KMS-11 (cell line): ENCODE data around the gene FZD1.
A peak's percentile ranks its signal among the peaks of the same experiment; 100 is the strongest.

ENCODE experiments used
- H2AFZ ChIP-seq: fragments of 200-600 bp; sonication (generic); 2 replicates; pipeline ENCODE4 v1.6.1; 2016; ENCODE audit warnings: antibody characterized with exemption, mixed run types, low read depth
- H3K27ac ChIP-seq: fragments of 200-600 bp; sonication (generic); 2 replicates; pipeline ENCODE4 v1.6.1; 2016; ENCODE audit warnings: mild to moderate bottlenecking, mixed run types
- H3K27me3 ChIP-seq: fragments of 200-600 bp; sonication (generic); 2 replicates; pipeline ENCODE4 v1.6.1; 2017; ENCODE audit warnings: mild to moderate bottlenecking, low read depth, mixed run types, moderate library complexity; ENCODE audit not compliant: insufficient read depth
- H3K36me3 ChIP-seq: fragments of 200-600 bp; sonication (generic); 2 replicates; pipeline ENCODE4 v1.6.1; 2017; ENCODE audit warnings: mild to moderate bottlenecking, mixed run types; ENCODE audit not compliant: insufficient read depth
- H3K4me1 ChIP-seq: fragments of 200-600 bp; sonication (generic); 2 replicates; pipeline ENCODE4 v1.6.1; 2016; ENCODE audit warnings: mild to moderate bottlenecking, low read depth, mixed run types; ENCODE audit not compliant: poor library complexity, severe bottlenecking
- H3K4me2 ChIP-seq: fragments of 200-600 bp; sonication (generic); 2 replicates; pipeline ENCODE4 v1.7.0; 2016; ENCODE audit warnings: mild to moderate bottlenecking, mixed run types
- H3K4me3 ChIP-seq: fragments of 200-600 bp; sonication (generic); IDR thresholded peaks from 2 replicates; pipeline ENCODE4 v1.6.1; 2017; ENCODE audit warnings: low read depth, low read length, mixed read lengths; ENCODE audit not compliant: insufficient read depth
- H3K79me2 ChIP-seq: fragments of 200-600 bp; sonication (generic); 2 replicates; pipeline ENCODE4 v1.6.1; 2016; ENCODE audit warnings: low read depth, mixed run types; ENCODE audit not compliant: insufficient read depth
- H3K9ac ChIP-seq: fragments of 200-600 bp; sonication (generic); 2 replicates; pipeline ENCODE4 v1.6.1; 2016; ENCODE audit warnings: mild to moderate bottlenecking, mixed run types
- H4K20me1 ChIP-seq: fragments of 200-600 bp; sonication (generic); 2 replicates; pipeline ENCODE4 v1.6.1; 2016; ENCODE audit warnings: mild to moderate bottlenecking, mixed run types; ENCODE audit not compliant: insufficient read depth
- TF ChIP-seq, protein P1 (sequence below): fragments of 200-600 bp; sonication (generic); conservative IDR thresholded peaks from 2 replicates; pipeline ENCODE4 v1.6.1; 2017; ENCODE audit warnings: low read depth, mild to moderate bottlenecking, antibody characterized with exemption, low read length, moderate library complexity, mixed read lengths

The FZD1 gene

DNA sequence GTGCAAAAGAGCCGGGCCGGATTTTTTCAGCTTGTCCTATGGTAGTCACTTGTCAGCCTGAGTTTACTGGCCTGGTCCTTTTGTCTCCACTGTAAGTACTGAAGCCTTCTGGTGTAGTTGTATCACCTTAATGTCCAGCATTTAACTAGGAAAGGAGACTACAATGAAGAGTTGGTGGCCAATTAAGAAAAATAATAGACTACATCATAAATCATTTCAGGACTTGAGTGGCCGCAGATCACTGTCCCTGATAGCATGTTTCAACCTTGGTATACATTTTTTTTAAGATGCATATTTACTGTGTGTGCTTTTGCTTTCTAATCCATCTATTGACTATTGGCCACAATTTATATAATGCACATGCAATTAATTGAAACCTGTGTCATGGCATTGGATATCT, 6.1 kb downstream of the FZD1 start:
- H4K20me1 ChIP-seq = no peaks in the 10 kb centered on the region
- H3K27me3 ChIP-seq = no peaks in the 10 kb centered on the region
- H3K79me2 ChIP-seq = no peaks in the 10 kb centered on the region
- TF ChIP-seq, protein P1, sequence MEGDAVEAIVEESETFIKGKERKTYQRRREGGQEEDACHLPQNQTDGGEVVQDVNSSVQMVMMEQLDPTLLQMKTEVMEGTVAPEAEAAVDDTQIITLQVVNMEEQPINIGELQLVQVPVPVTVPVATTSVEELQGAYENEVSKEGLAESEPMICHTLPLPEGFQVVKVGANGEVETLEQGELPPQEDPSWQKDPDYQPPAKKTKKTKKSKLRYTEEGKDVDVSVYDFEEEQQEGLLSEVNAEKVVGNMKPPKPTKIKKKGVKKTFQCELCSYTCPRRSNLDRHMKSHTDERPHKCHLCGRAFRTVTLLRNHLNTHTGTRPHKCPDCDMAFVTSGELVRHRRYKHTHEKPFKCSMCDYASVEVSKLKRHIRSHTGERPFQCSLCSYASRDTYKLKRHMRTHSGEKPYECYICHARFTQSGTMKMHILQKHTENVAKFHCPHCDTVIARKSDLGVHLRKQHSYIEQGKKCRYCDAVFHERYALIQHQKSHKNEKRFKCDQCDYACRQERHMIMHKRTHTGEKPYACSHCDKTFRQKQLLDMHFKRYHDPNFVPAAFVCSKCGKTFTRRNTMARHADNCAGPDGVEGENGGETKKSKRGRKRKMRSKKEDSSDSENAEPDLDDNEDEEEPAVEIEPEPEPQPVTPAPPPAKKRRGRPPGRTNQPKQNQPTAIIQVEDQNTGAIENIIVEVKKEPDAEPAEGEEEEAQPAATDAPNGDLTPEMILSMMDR = no peak
- no peaks in the 10 kb centered on the region for H3K36me3 ChIP-seq
- no peak overlapping the region for H3K27ac ChIP-seq
- H2AFZ ChIP-seq = no peak overlapping the region
- H3K4me1 ChIP-seq = peaks cover 4% of the 10 kb centered on the region
- H3K9ac ChIP-seq = no peak overlapping the region
- no peak overlapping the region for H3K4me2 ChIP-seq
- H3K4me3 ChIP-seq = no peak overlapping the region

DNA sequence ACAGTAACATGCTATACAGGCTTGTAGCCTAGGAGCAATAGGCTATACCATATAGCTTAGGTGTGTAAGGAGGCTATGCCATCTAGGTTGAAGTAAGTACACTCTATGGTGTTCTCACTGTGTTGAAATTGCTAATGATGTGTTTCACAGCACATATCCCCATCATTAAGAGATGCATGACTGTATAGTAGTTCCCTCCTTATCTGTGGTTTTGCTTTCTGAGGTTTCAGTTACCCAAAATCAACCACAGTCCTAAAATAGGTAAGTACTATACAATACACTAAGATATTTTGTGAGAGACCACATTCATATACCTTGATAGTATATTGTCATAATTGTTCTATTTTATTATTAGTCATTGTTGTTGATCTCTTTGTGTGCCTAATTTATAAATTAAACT, 12.7 kb downstream of the FZD1 start:
- H3K4me3 ChIP-seq = no peak overlapping the region
- H3K9ac ChIP-seq = no peak overlapping the region
- TF ChIP-seq, protein P1 = no peak
- no peaks in the 10 kb centered on the region for H3K27me3 ChIP-seq
- no peak overlapping the region for H3K27ac ChIP-seq
- no peak overlapping the region for H2AFZ ChIP-seq
- no peaks in the 10 kb centered on the region for H3K36me3 ChIP-seq
- peaks cover 55% of the 10 kb centered on the region for H3K4me1 ChIP-seq
- peak overlapping the region; percentile 40 for H3K4me2 ChIP-seq
- H4K20me1 ChIP-seq = no peaks in the 10 kb centered on the region
- no peaks in the 10 kb centered on the region for H3K79me2 ChIP-seq

DNA sequence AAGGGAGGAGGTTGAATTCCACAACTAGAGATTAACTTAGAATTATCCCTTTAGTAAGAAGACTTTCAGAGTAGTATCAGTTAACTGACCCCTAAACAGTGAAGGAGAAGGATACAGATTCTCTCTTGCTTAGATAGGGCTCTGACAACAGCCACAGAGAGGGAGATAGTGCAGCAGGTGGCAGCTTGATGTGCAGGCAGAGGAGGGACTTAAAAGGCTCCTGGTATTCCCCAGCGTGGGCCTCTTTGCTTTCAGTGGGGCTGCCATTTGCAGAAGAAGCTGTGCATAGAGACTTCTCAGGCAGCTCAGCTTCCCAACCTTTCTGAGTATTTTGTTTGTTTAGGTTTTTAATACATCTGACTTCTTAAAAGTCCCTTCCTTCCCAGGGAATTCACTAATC, 16.0 kb downstream of the FZD1 start:
- H3K36me3 ChIP-seq = no peaks in the 10 kb centered on the region
- H3K4me2 ChIP-seq = peak overlapping the region; percentile 82
- peak overlapping the region; percentile 38 for H2AFZ ChIP-seq
- H4K20me1 ChIP-seq = no peaks in the 10 kb centered on the region
- H3K27ac ChIP-seq = peak overlapping the region; percentile 39; the same call in 1 of the 2 replicates
- no peaks in the 10 kb centered on the region for H3K79me2 ChIP-seq
- 0 out of 2 replicates have a peak overlapping the region, but pooled peaks have one; percentile 10 for H3K9ac ChIP-seq
- no peak overlapping the region for H3K4me3 ChIP-seq
- H3K4me1 ChIP-seq = peaks cover 55% of the 10 kb centered on the region
- TF ChIP-seq, protein P1 = no peak
- H3K27me3 ChIP-seq = no peaks in the 10 kb centered on the region

DNA sequence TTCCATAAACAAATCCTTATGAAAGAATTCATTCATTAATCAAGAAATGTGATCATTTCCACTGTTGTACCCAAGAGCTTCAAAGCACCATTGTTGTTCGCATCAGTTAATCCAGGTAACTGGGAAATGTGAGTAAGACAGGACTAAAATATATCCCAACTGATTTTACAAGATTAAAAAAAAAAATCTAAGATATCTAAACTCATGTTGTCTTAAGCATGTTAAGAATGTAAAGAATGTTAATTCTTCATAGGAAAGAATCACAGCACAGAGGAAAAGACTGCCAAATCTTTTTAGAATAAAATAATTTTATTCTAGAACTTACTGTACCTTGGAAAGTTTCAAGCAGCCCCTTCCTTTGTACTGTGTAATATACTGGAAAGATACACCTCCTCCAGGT, 16.4 kb downstream of the FZD1 start:
- Histone ChIP-seq H4K20me1 (no peaks in the 10 kb centered on the region), H3K79me2 (no peaks in the 10 kb centered on the region), H3K9ac (no peak overlapping the region), H3K4me2 (peak overlapping the region; percentile 82), H2AFZ (peak overlapping the region; percentile 38; the same call in 1 of the 2 replicates), H3K27ac (peak overlapping the region; percentile 39; the same call in 1 of the 2 replicates), H3K4me1 (peaks cover 55% of the 10 kb centered on the region), H3K36me3 (no peaks in the 10 kb centered on the region), H3K27me3 (no peaks in the 10 kb centered on the region), H3K4me3 (no peak overlapping the region)
- TF ChIP-seq, protein P1 = no peak
